ENCODE results near the gene TMEM150C.

GRCh38 chr4:82592639-82593038, 30.9 kb upstream of the TMEM150C start:
- no peak for TF ChIP-seq CTCF (conservative IDR thresholded peaks at IDR 0.05 in 1 of 2, IDR thresholded peaks at IDR 0.05 in 1 of 2; ENCODE audit: low read depth in 1 of 2, low read length in 2 of 2)
- no peak for TF ChIP-seq EZH2 (IDR thresholded peaks at IDR 0.05; ENCODE audit: low read length, missing control alignments)
